Frontal cortex (tissue), 4 donors: ENCODE results near the gene HS3ST6. TPM values are rescaled to one million over a fixed set of nuclear protein-coding genes. Genes with fewer than 3 reads are reported as not detected.
"Not testable (repeated sequence)": the region's sequence is repeated elsewhere in the genome, so short reads cannot be mapped to it uniquely, and the experiment has no call there.

Experiments
- DNase-seq, 2 donors: peaks; one replicate each; pipeline ENCODE4 v3.0.0; 2012; ENCODE audit warnings: low spot score in 2 of 2
- FAIRE-seq: peaks from 2 replicates; lab custom pipeline; 2012; peaks lifted over from hg19 to GRCh38; lab: Jason Lieb, UNC
- total RNA-seq: library from RNA; depleted of rRNA; stranded (reverse); fragments of >200 nt; gene quantifications from one replicate; pipeline ENCODE4 v1.2.3, GENCODE V29; 2014
- donor health status: control.
- donor health status: control.
- donor health status: control.

The HS3ST6 gene
- not detected for total RNA-seq

- DNase-seq: no peak
- FAIRE-seq: no peak
Observed at GRCh38 chr16:1918351-1919326, at the start of gene HS3ST6. Gene HS3ST6 (minus strand): TSS chr16:1918415. CDS start chr16:1918323, 92 bp downstream.

DNA sequence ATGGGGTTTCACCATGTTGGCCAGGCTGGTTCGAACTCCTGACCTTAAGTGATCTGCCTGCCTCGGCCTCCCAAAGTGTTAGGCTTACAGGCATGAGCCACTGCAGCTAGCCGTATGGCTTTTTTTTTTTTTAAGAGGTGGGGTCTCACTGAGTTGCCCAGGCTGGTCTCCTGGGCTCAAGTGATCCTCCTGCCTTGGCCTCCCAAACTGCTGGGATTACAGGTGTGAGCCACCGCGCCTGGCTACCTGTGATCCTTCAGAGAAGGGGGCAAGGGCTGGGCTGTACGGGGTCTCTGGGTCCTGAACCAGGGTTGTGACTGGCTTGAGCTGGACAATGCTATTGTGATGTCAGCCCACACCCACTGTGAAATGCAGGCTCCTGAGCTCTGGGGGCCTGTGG lies 48.2 kb upstream of the HS3ST6 start, which contains the start of gene RNF151:
TSS of gene RNF151 (plus strand) at position 397 of the 400 bp plus-strand sequence. CDS start 26 bp downstream, outside the sequence.
- FAIRE-seq (no peak), DNase-seq (no peak)

DNA sequence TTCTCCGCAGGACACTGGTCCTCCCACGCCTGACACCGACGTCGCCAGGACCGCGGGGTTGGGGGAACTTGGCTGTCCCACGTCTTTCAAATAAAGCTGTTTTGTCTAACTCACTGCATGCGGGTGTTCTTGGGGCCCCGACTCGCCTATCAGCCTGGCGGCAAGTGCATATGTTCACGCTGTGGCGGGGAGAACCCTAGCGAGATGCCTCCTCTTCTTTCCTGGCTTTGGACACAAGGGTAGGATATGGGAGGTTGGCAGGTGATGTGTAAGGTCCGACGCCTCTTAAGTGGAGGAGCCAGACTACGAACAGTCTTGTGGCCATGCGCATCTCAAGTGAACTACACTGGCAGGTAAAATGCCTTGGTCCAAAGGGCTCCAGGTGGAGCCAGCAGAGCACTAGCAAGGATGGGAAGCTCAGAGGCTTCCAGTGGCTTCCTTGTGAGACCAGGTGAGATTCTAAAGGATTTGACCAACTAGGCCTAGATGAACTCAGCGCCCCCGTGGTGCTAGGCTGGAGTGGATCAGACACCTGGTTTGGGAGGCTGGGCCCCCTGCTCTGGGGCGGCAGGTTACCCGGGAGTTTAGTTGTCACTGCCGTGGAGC lies 47.3 kb upstream of the HS3ST6 start:
- peak in 1 of 2 donors; percentile 28 for DNase-seq
- FAIRE-seq: no peak

DNA sequence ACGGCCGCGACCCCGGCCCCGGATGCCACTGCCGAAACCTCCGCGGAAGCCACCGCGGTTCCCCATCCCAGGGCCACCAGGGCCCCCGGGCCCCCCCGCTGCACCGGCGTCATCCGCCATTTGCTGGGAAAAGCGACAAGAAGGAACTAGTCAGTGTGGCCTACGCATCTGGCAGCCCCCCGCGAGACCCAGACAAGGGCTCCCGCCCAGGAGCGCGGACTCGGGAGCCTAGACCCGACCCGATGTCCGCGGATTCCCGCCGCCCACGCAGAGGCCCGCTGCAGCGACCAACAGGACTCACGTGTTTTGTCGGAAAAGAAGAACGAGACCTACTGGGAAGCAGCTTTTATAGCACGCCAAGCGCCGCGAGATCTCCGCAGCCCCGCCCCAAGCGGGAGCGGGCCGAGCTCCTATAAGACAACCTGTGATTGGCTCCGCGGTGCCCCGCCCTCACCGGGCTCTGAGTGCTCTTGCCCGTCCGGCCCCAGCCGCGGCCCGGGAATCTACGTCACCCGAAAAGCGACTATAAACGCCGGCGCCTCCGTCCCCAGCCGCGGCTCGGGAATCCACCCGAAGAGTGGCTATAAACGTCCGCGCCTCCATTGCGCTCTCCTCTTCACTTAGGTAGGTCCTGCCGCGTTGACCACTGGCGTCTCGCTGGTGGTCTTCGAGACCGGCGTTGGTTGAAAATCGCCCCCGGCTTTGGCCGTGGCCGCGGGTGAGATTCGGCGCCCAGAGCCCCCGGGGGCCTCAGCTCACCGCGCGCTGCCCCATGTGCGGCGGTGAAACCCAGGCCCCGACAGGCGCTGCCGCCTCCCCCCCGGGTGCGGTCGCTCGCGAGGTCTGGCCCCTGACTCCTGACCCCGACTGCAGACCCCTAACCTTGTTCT lies 46.5 kb upstream of the HS3ST6 start, which contains the start of gene RPS2:
TSS of gene RPS2 (minus strand) at position 321 of the 890 bp plus-strand sequence. CDS start at position 120, 201 bp downstream.
- peak; percentile 100 for DNase-seq
- no peak for FAIRE-seq

- peak in 1 of 2 donors; percentile 39 for DNase-seq
- no peak for FAIRE-seq
Observed at GRCh38 chr16:1963806-1964505, 45.7 kb upstream of the HS3ST6 start.

DNA sequence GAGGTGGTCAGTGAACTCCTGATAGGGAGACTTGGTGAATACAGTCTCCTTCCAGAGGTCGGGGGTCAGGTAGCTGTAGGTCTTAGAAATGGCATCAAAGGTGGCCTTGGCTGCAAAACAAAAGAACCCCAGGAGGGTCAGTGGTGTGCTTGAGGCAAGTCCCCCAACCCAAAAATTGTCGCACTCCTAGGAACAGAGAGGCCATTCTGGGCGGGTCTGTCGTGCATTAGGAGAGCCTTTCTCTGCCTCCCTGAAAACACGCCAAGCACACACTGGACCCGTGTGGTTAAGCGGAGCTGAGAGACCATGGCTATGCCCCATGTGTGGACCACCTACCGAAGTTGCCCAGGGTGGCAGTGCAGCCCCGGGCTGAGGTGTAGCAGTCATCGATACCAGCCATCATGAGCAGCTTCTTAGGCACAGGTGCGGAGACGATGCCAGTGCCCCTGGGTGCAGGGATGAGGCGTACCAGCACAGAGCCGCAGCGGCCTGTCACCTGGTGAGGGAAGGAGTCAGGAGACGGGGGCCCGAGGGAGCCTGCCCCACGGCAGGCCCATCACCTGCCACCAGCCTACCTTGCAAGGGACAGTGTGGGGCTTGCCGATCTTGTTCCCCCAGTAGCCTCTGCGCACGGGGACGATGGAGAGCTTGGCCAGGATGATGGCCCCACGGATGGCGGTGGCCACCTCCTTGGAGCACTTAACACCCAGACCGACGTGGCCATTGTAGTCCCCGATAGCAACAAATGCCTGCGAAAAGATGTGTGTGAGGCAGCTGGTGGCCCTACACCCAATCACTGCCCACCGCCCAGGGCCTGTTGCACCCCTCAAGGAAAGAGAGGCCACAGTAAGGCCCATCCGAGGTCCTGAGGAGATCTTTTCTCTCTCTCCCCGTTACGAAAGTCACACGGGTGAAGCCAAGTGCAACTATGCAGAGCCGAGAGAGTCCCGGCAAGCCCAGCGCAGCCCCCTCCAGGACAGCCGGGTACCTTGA lies 44.2 kb upstream of the HS3ST6 start:
- DNase-seq, FAIRE-seq: not testable (repeated sequence)

GRCh38 chr16:1961651-1962067 lies 43.4 kb upstream of the HS3ST6 start:
- FAIRE-seq (no peak), DNase-seq (no peak)

DNA sequence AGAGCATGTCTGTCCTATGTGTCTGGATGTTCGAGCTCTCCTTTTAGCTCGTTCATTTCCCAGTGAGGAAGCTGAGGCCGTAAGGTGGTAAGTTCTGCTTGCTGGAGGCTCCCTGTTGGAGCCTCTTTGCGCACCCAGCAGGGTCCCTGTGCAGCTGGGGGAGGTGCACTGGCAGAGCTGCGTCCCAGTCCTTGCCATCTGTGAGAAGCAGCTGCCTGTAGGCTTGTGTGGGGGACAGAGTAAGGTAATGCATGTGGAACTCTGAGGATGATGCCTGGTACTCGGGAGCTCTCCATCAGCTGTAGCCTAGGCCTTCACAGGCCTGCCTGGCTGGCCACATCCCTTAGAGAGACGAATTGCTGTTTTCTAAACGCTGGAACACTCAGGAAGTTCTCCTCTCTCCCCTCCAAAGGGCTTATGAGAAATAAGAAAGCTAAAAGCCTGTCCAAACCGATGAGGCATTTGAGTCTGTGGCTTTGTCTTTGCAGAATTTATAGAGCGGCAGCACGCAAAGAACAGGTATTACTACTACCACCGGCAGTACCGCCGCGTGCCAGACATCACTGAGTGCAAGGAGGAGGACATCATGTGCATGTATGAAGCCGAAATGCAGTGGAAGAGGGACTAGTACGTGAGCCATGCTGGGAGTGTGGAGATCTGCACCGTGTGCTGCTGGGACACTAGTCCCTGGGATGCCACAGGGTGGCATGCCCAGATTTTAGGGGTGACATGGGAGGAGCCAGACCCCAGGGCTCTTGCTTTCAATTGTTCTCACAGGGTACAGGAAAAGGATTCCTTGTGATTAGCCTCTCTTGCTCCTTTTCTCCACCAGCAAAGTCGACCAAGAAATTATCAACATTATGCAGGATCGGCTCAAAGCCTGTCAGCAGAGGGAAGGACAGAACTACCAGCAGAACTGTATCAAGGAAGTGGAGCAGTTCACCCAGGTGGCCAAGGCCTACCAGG lies 42.7 kb upstream of the HS3ST6 start:
- no peak for DNase-seq
- no peak for FAIRE-seq

DNA sequence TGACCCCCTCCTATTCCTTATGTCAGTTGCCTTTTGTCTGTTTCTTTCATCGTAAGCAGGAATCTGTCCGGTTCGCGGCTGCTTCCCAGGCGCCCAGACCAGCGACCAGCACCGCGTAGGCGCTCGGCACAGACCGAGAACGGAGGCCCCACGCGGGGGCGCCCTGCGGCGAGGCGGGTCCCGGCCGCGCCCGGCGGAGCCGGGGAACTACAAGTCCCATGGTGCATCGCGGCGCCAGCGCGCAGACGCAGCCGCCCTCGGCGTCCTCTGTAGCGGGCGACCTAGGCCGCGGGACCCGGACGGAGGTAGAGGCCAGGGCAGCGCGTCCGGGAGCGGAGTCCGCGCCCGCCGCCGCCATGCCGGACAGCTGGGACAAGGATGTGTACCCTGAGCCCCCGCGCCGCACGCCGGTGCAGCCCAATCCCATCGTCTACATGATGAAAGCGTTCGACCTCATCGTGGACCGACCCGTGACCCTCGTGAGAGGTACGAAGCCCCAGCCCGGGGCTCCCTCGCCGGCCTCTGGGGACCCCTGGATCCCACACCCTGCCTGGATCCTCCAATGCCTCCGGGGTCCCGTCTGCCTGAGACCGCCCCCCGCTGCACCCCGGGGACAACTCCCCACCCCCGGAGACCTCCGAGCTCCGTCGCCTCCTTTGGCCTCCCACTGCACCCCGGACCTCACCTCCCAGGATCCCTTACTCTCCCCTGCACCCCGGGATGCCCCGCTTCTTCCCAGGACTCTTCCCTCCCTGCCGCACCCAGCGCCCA lies 41.2 kb upstream of the HS3ST6 start, which contains the start of gene NDUFB10:
TSS of gene NDUFB10 (plus strand) at position 270 of the 771 bp plus-strand sequence. CDS start at position 357, 87 bp downstream.
- no peak for FAIRE-seq

GRCh38 chr16:1958715-1959268 lies 40.6 kb upstream of the HS3ST6 start:
- FAIRE-seq: no peak
- no peak for DNase-seq

More for the DNA sequence above, 41.2 kb upstream of the HS3ST6 start, which contains the start of gene NDUFB10:
- peak; percentile 92 to 94 for DNase-seq

- not testable (repeated sequence) for DNase-seq, FAIRE-seq
Observed at GRCh38 chr16:1958143-1958491, 39.9 kb upstream of the HS3ST6 start.

DNA sequence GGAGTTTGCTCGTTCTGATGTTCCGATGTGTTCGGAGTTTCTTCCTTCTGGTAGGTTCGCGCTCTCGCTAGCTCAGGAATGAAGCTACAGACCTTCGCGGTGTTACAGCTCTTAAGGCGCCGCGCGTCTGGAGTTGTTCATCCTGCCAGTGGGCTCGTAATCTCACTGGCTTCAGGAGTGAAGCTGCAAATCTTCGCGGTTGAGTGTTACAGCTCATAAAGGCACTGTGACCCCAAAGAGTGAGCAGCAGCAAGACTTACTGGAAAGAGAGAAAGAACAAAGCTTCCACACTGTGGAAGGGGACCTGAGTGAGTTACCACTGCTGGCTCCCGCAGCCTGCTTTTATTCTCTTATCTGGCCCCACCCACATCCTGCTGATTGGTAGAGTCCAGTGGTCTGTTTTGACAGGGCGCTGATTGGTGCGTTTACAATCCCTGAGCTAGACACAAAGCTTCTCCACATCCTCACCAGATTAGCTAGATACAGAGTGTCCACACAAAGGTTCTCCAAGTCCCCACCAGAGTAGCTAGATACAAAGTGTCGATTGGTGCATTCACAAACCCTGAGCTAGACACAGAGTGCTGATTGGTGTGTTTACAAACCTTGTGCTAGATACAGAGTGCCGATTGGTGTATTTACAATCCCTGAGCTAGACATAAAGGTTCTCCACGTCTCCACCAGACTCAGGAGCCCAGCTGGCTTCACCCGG lies 39.4 kb upstream of the HS3ST6 start:
- not testable (repeated sequence) for DNase-seq, FAIRE-seq

GRCh38 chr16:1953734-1954133 lies 35.5 kb upstream of the HS3ST6 start:
- no peak for FAIRE-seq

GRCh38 chr16:1950559-1950958 lies 32.3 kb upstream of the HS3ST6 start:
- no peak for DNase-seq
- no peak for FAIRE-seq

More at GRCh38 chr16:1953734-1954133, 35.5 kb upstream of the HS3ST6 start:
- DNase-seq: no peak

GRCh38 chr16:1950047-1950446 lies 31.8 kb upstream of the HS3ST6 start:
- DNase-seq (no peak), FAIRE-seq (no peak)
